ENCODE data around the gene ZNF106.

ZNF106 gene

DNA sequence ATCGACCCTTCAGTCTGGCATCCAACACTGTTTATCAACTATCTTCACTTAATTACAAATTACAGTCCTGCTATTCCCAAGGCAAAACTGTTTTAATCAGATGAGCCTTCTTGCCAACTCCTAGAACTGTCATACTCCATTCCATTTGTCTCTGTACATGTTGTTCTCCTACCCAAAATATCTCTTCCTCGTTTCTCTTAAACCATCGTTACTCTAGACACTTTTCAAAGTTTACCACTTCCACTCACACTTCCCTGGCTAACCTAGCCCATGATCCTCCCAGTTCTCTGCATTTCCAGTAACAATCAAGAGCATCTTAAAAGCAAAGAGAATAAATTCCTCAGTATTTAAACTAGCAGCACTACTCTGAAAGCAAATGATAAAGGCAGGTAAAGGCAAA lies 19.9 kb downstream of the ZNF106 start:
- no peak for DNase-seq

DNA sequence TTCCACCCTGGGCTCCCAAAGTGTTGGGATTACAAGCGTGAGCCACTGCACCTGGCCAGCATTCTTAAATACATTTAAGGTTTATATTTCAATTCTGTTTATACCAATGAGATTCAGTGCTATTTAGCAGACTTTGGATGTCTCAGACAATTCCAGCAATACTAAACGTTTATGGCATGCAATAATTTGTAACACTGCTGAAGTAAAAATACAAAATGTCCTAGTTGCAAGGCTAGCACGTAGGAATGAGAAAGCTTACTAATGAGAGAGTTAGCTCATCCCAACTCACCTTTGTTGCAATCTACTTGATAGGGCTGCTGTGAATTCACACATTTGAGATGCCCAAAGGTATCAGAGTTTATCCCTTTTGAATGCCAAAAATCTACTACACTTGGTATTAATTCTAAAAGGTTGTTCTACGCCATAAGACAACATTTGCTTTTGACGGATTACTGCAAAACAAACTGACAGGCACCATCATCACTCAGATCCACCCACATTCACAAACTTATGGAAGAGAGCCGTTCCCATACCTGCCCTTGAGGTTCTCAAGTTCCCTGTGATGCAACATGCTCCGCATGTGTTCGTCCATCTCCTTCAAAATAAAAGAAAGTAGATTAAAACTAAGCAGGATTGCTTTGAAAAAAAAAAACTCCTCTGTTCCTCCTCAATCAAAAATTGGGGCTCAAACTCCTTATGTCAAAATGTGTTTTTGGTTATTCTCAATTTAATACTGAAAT lies 25.3 kb downstream of the ZNF106 start:
- no peak for DNase-seq

DNA sequence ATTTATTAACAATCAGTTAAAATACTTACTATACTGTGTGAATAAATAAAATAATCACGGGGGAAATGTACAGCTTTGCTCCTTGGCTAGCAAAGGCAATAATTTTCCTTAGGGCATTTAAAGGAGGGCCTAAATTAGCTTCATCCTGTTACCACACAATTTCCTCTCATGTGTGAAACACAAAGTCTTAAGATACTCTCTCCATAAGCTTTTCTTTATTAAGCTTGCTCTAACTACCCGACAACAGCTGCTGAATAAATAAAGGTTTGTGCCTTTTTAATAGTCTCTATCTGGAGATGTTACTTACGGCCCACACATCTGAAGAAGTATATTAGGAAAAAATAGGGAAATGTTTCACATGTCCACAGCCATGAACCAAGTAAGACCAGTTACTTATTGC lies 29.7 kb downstream of the ZNF106 start:
- no peak for DNase-seq

DNA sequence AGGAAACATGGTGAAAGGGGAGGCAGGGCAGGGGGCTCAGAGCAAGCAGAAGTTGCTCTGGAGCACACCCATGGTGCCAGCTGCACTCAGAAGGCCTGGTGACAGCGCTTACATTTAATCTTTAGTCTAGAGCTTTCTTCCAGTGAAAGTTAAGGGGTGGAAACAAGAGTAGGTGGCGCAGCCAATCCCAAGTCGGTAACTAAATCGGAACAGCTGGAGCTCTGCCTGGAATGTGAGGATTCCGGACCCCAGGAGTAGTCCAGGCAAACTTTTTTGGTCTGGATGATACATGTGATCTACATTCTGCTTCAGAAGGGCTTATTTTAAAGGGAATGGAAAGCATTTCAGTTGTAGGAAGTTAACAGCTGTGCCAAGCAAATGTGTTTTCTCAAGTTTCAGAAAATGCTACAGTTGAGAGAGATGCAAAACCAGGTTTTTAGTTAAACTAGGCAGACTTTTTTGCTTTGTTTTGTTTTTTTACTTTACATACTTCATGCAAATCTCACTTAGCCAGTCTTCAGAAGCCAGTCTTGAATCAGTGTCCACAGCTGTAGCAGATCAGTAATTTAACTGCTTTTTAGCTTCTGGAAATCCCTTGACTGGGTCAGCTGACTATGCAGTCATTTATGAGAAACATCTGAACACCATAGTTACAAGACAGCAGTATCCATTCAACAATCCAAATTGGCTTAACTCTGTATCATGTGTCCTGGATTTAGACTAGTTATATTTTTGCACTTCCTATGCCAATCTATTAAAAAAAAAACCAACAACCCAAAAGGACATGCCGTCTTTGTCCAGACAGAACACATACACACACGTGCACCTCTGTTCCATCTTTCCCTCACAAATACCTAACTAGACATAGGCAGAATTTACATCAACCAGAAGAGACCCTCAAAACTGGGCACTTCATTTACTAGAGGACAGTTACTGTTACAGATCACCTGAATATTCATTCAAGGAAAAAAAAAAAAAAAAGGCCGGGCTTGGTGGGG lies 33.2 kb downstream of the ZNF106 start:
- DNase-seq = no peak

DNA sequence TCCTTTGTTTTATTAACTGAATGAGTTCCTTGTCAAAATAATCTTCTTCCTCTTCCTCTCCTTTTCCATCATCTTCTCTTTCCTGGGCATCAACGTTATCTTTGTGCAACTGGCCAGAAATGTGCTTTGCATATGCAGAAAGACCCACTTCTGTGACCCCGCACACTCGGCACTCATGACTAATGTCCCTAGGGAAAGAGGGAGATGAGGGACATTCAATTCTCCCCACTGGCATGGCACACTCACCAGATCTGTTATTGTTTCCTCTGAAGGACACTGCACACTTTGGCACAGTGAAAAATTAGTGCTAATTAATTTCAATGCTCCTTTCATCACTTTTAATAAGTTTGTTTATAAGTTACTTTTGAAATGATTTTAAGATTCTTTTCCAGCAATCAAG lies 34.0 kb downstream of the ZNF106 start:
- DNase-seq = no peak

DNA sequence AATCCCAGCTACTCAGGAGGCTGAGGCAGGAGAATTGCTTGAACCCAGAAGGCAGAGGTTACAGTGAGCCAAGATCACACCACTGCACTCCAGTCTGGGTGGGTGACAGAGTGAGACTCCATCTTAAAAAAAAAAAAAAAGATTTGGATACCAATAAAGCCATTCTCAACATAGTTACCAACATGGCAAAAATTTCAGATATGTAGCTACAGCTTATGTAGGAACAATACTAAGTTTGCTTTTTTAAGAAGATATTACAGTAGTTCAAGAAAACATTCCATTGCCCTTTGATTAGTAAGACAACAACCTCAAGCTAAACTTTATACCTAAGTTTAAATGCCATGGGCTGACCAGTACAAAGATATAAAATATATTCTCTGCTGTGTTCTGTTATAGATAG lies 34.4 kb downstream of the ZNF106 start:
- no peak for DNase-seq

DNA sequence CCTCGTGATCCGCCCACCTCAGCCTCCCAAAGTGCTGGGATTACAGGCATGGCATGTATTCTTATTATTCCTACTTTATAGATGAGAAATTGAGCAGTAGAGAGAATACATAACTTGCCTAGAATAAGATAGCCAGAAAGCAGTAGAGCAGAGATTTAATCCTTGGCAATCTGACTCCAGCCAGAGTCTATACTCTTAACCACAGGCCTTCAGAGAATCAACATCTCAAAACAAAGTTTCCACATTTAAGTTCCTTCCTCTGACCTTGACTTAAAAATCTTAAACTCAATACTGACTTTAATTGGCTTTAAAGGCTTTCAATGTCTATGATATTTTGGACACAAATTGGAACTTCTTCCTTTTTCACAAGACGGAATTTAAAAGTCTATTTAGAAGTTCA lies 37.1 kb downstream of the ZNF106 start:
- DNase-seq = no peak

DNA sequence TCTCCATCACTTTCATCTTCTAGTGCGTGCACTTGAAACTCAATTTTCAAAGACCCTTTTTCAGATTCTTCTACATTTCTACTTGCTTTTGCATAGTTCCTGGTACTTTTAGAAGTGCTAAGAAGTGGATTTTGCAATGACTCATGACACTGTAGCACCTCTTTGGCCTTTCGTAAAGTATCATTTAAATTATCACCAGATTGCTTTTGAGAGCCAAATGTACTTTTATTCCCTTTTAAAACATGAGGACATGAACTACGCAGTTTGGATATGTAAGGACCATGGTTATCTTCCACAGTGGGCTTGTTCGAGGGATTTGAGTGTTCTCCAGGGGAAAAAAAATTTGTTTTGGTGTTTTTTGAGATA lies 40.5 kb downstream of the ZNF106 start:
- DNase-seq = no peak

DNA sequence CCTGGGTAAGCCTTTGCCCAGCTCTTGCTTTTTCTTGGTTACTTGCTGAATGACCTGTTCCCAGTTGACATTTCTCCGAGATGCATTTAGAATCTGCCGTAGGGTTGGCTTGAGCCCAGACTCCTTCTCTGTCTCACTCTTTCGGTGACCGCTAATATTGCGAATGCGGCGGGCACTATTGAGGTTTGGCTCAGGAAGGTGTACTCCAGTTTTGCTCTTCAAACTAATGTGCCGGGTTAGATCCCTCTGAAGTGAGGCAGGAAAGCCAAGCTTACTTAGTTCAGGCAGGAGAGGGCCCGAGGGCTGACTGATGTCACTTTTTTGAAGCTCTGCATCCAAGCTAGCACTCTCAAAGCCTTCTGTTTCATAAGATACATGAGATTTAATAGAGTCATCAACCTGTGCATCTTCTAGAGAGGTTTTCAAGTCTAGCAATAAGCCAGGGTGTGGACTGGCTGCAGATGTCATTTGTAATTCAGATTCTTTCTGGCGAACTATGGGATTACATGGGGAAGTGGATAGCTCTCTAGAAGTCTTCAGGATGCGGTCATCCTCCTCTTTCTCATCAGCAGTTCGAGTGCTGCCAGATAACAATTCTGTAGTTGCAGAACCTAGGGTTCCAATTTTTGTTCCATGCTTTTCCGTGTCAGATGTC lies 41.0 kb downstream of the ZNF106 start:
- DNase-seq = no peak

DNA sequence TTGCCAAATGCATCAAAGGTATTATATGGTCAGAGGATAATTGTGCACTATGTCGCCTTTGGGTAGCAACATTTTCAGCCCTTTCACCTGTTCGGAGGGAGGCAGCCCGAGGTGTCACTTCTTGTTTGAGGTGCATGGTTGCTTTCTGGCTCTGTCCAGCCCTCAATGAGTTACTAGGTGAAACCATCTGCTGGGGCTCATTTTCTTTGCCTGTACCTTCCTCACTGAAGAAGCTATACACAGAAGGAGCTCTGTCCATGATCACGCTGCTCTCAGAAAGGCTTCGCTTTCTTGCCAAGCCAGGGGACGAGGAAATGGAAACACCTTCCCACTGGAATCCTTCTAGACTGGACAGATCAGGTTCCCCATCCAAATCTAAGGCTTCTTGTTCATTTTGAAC lies 42.7 kb downstream of the ZNF106 start:
- no peak for DNase-seq

DNA sequence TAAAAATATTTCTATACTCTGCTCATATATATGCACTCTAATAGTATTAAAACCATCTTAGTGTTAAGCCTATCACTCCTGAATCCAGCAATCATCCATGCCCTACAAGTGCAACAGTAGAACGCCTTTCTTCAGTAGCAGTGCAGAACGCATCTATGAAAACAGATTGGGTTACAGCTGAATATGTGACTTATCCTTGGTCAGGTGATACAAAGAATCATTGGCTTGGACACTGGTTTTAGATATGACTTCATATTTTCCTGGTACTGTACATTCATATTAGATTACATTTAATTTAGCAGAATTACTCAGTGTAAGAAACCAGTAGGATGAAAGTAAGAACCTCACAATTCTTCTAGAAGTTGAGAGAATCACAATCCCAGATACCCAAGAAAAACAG lies 43.3 kb downstream of the ZNF106 start:
- DNase-seq = no peak

DNA sequence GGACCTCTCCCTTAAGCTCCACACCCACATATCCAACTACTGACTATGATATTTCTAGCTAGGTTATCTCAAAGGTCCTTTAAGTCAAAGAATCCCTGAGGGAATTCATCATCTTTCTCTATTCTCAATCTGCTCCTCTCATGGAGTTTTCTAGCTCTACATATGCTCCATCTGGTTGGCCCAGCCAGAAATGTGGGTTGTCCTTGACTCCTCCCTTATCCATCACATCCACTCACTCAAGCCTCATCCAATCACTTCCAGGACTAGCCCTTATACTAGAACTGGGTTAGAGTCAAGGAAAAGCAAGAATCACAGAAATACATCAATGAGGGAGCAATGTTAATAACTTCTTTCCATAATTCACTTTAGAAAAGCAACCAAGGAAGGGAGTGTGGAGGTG lies 45.4 kb downstream of the ZNF106 start:
- DNase-seq = no peak

DNA sequence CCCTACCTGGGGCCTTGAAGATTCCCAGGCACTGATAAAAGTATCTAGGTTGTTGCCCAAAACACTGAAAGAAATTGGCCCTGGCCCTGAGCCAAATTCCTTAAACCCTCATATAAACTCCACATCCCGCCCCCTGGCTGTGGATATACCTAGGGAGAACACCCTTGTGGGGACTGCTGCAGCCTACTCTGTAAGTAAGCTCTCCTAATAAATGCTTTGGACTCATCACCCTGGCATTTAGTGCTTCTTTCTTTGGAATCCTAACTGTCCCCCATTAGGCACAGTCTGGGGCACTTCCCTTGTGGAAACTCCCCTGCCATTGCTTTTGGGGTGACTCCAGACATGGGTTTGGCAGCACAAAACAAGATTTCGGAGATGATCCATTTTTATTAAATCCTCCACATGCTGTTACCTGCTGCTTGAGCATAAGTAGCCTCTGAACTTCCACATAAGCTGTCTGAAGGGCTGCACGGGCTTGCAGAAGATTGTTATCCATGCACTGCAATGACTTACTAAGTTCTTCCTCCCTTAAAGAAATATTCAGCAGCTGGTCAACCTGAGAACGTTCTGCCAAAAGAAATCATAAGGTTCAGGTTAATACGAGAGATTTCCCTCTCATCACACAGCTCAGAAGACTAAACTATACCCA lies 46.4 kb downstream of the ZNF106 start:
- no peak for DNase-seq

DNA sequence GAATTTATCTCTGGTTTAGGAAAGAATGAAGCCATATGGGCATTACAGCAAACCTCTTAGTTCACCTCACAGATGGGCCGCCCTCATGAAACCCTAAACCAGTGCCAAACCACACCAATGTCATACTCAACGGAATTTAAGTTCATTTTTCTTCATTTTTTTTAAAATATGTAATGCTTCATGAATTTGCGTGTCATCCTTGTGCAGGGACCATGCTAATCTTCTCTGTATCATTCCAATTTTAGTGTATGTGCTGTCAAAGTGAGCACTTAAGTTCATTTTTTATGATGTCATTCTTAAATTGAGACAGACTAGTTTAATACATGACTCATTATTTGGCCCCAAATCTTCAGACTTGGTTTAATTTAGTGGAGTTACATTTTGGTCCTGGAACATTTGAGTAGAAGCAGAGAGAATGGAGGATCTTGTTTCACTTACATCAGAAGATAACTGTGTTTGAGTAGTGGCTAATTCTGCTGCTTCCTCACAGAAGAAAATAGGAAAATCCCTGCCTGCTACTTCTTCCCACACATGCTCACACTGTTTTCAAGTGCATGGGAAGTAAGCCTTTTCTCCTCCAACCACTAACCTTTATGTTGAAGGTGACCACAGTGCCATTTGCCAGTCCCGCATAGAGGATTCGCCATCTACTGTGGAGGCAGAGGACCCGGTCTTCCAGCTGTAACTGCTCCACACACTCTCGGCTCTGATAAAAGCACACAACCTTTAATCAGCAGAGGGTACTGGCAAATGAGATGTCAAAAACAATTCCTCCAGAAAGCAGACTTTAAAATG lies 63.3 kb downstream of the ZNF106 start:
- no peak for DNase-seq

DNA sequence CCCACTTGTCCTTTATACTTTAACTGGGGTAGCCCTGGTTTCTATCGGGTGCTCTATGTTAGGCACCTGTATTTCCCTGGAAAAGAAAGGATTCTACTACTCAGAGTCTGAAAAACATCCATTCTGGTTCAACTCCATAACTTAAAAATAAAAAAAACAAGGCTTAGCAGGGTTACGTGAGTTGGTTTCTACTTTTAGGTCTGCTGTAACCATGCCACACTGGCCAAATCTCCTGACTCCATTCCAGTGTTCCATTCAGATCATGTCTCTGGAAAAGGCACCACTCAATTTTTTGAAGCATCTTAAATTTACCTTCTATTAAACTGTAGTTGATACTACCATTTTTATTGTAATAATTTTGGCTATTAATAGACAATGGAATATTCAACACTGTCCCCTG lies 69.6 kb downstream of the ZNF106 start:
- no peak for DNase-seq

DNA sequence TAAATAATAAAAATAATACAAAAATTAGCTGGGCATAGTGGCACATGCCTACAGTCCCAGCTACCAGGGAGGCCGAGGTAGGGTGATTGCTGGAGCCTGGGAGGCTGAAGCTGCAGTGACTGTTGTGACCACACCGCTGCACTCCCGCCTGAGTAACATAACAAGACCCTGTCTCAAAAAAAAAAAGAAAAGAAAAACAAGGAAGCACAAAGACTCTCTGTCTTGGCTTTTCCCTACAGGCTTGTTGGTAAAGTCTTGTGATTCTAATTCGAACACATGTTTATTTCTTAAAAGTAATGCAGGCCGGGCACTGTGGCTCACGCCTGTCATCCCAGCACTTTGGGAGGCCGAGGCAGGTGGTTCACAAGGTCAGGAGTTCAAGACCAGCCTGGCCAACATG lies 71.6 kb downstream of the ZNF106 start:
- DNase-seq = no peak

DNA sequence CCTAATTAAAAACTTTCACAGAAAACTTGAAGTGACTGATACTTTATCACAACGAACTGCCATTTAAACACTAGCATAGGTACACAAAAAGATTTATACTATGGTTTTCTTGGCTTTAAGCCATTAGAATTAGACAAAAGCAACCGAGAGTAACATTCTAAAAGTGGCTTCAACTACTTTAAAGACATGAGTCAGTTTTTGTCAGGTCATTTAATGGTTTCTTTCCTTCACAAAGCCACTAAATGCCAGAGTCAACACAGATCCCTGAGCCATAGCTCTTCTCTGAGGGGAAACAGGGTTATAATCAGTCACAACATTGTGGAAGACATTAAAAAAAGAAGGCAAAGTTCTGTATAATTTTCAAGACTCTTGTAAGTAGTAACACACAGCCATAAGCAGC lies 77.0 kb downstream of the ZNF106 start:
- DNase-seq = no peak

DNA sequence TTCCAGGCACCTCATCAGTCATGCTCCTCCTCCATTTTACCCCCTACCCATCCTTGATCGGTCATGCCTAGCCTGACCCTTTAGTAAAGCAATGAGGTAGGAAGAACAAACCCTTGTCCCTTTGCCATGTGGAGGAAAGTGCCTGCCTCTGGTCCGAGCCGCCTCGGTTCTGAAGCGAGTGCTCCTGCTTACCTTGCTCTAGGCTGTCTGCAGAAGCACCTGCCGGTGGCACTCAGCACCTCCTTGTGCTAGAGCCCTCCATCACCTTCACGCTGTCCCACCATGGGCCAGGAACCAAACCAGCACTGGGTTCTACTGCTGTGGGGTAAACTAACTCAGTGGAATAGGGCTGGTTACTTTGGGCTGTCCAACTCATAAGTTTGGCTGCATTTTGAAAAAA lies 79.1 kb downstream of the ZNF106 start:
- DNase-seq = no peak

DNA sequence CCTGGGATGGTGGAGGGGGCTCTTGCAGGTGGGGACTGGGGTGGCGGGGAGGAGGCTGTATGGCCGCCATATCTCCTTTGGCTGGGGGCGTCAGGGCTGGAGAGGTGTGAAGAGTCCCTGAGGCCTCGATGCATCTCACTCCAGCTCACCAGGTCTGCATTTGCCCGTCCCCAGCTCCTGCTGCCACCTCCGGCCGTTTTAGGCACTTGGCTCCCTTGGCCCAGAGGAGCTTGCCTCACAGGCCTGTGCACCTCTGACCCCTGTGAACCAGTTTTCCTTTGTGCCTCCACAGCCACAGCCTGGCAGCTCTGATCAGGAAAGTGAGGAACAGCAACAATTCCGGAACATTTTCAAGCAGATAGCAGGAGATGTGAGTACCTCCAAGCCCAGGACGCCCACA lies 81.9 kb downstream of the ZNF106 start:
- DNase-seq = no peak

DNA sequence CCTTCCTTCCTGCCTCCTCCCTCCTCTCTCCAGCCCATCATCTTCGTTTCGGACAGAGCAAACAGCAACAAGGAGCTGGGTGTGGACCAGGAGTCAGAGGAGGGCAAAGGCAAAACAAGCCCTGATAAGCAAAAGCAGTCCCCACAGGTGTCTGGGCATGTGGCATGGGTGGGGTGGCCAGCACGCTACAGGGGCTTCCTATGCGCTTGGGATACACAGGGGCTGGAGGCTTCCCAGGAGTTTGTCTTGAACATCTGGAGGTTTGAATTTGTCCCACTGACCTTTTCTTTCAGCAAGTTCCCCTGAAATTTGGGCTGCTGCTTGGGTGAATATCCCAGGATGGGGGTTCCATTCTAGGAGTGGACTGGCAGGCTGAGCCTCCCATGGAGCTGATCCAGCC lies 82.8 kb downstream of the ZNF106 start:
- DNase-seq = no peak

DNA sequence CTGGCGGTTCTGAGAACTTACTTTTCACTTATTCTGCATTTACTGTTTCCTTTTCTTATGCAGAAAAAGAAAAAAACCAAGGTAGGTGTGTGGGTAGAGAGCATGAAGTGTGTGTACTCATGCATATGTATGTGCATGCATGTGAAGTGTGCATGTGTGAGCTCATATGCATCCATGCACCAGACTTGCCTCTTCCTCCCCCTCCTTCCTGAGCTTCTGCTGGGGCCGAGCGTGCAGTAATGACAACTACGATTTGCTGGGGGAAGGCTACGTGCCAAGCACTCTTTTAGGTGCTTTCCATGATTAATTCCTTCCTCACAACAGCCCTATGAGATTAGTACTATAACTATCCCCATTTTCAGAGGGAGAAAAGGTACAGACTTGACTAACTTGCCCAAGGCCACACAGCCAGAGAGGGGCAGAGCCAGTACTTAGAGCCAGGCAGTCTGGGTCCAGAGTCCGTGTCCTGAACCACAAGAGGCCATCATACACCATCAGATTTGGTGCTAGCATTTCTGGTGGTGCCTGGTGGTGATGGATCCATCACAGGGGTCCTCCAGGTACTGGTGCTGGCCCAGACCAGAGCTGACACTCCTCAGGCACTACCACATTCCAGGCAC lies 85.0 kb downstream of the ZNF106 start:
- DNase-seq = no peak

Data from SIG-M5 (cell line).